Measurements from ENCODE around the gene EEFSEC. TPM values are rescaled to one million over a fixed set of nuclear protein-coding genes. Genes with fewer than 3 reads are reported as not detected.

EEFSEC gene
- total RNA-seq, 4 donors from 2014 or later = 11.7 to 23.0 (median 14.9) TPM

DNA sequence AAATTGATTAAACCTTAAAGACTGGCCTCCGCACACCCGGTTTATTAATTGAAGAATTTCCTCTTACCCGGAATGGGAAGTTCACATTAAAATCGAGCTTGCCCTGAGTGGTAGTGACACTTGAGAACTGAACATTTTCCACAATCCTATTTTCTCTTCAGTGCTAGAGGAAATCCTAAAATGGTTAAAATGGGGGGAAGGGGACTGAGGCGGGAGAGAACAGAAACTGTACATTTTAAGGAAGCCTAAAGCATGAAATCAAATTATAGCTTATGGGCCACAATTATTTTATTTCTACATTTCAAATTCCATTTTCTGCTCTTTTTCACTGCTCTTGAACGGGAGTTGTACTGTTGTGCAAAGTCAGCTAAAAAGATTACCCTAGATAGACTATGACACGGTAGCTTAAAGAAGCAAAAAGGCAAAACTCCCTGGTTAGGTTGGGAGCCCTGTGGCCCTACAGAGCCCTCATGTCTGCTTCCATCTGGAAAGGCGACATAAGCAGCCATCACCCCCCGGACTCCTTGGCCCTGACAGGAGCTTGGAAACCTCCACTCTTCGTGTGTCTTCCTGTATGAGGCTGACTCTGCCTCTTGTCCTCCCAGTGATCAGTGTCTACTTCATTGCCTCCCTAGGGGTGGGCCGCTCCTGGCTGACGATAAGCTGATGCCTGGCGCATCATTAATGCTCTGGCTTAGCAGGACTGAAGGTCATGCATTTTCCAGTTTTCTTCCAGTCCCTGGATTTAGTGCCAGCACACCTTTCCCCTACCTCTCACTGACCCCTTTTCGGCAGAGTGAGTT lies 79.3 kb downstream of the EEFSEC start:
- DNase-seq (ENCODE audit: low spot score) (no peak), ATAC-seq (ENCODE audit: low FRiP score) (no peak)
- no peak for TF ChIP-seq CTCF (IDR thresholded peaks at IDR 0.05)

- no peak for ATAC-seq (ENCODE audit: low FRiP score)
- no peak for DNase-seq (ENCODE audit: low spot score)
Measured at GRCh38 chr3:128235207-128235926, 82.1 kb downstream of the EEFSEC start.

DNA sequence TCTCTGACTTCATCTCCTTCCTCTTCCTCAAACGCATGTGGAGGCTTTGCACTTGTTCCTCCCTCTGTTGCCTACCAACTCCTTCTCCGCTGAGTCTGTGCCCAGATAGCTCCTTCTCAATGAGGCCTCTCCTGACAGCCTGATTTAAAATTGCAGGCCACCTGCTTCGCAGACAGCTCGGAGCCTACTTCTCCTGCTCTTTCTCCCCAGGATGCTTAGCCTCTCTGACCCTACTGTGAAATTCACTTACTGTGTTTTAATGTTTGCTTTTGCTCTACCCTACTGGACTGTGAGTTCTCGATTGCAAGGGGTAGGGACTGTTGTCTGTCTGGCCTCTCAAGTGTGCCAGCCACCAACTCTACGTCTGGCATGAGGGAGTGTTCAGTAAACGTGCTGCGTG lies 83.4 kb downstream of the EEFSEC start:
- no peak for DNase-seq (ENCODE audit: low spot score)
- no peak for ATAC-seq (ENCODE audit: low FRiP score)
- TF ChIP-seq CTCF (IDR thresholded peaks at IDR 0.05) = no peak

More at GRCh38 chr3:128235207-128235926, 82.1 kb downstream of the EEFSEC start:
- TF ChIP-seq CTCF (IDR thresholded peaks at IDR 0.05) = no peak

GRCh38 chr3:128237348-128238183 lies 84.3 kb downstream of the EEFSEC start:
- TF ChIP-seq CTCF (IDR thresholded peaks at IDR 0.05) = no peak
- DNase-seq (ENCODE audit: low spot score) (no peak), ATAC-seq (ENCODE audit: low FRiP score) (no peak)

DNA sequence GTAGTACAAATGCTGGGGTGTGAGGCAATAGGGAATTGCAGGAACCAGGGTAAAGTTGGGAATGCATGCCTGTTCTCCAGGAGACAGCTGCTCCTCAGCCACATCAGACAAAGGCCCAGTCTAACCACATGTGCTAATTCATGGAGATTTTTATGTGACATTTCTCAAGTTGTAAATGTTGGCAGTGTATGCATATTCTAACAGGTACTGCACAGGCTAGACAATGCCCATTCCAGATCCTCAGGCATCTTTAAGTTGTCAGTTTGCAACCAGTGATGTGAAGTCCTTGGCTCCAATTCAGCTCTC lies 84.9 kb downstream of the EEFSEC start:
- ATAC-seq (ENCODE audit: low FRiP score) (no peak), DNase-seq (ENCODE audit: low spot score) (no peak)
- no peak for TF ChIP-seq CTCF (IDR thresholded peaks at IDR 0.05)

- ATAC-seq (ENCODE audit: low FRiP score) (no peak), DNase-seq (ENCODE audit: low spot score) (no peak)
- no peak for TF ChIP-seq CTCF (IDR thresholded peaks at IDR 0.05)
Measured at GRCh38 chr3:128239304-128239703, 86.0 kb downstream of the EEFSEC start.
